DLD1 (cell line): ENCODE results near the gene CARMIL1.
"Not testable (repeated sequence)": the region's sequence is repeated elsewhere in the genome, so short reads cannot be mapped to it uniquely, and the experiment has no call there.

Source experiments
- in situ Hi-C: cut with HindIII; loops from 2 replicates; pipeline ENCODE4 v1.10.0; 2017; ENCODE audit warnings: low sequenced_read_pairs

The CARMIL1 gene

GRCh38 chr6:25275436-25275835 lies 3.7 kb upstream of the CARMIL1 start:
- in situ Hi-C loops, result no loop called here

GRCh38 chr6:25277386-25277785 lies 1.8 kb upstream of the CARMIL1 start:
- in situ Hi-C loops, result no loop called here

- in situ Hi-C loops, result no loop called here
Measured at GRCh38 chr6:25277857-25278256, 1.3 kb upstream of the CARMIL1 start.

GRCh38 chr6:25278261-25278913 lies 787 bp upstream of the CARMIL1 start:
- in situ Hi-C loops, result no loop called here

- in situ Hi-C loops, result no loop called here
Measured at GRCh38 chr6:25279748-25280343, 672 bp downstream of the CARMIL1 start.

- in situ Hi-C loops, result no loop called here
Measured at GRCh38 chr6:25280344-25281074, 1.3 kb downstream of the CARMIL1 start.

GRCh38 chr6:25286891-25287290 lies 7.7 kb downstream of the CARMIL1 start:
- in situ Hi-C loops, result no loop called here

- in situ Hi-C loops, result no loop called here
Measured at GRCh38 chr6:25287941-25288340, 8.8 kb downstream of the CARMIL1 start.

GRCh38 chr6:25288518-25288917 lies 9.3 kb downstream of the CARMIL1 start:
- in situ Hi-C loops, result no loop called here

- in situ Hi-C loops, result no loop called here
Measured at GRCh38 chr6:25290306-25291060, 11.3 kb downstream of the CARMIL1 start.

- in situ Hi-C loops, result no loop called here
Measured at GRCh38 chr6:25292384-25292783, 13.2 kb downstream of the CARMIL1 start.

- in situ Hi-C loops, result no loop called here
Measured at GRCh38 chr6:25295651-25296050, 16.5 kb downstream of the CARMIL1 start.

GRCh38 chr6:25296217-25296905 lies 17.2 kb downstream of the CARMIL1 start:
- in situ Hi-C loops, result no loop called here

GRCh38 chr6:25297039-25297441 lies 17.9 kb downstream of the CARMIL1 start:
- in situ Hi-C loops, result no loop called here

GRCh38 chr6:25297823-25298522 lies 18.8 kb downstream of the CARMIL1 start:
- in situ Hi-C loops, result no loop called here

GRCh38 chr6:25298523-25298865 lies 19.3 kb downstream of the CARMIL1 start:
- in situ Hi-C loops, result not testable (repeated sequence)

GRCh38 chr6:25301362-25301761 lies 22.2 kb downstream of the CARMIL1 start:
- in situ Hi-C loops, result no loop called here

GRCh38 chr6:25302151-25302550 lies 23.0 kb downstream of the CARMIL1 start:
- in situ Hi-C loops, result no loop called here

- in situ Hi-C loops, result no loop called here
Measured at GRCh38 chr6:25302677-25303128, 23.5 kb downstream of the CARMIL1 start.

GRCh38 chr6:25303254-25303653 lies 24.1 kb downstream of the CARMIL1 start:
- in situ Hi-C loops, result no loop called here
